Right cardiac atrium (tissue), 5 donors: ENCODE measurements around the gene FCHSD2. TPM values are rescaled to one million over a fixed set of nuclear protein-coding genes. Genes with fewer than 3 reads are reported as not detected.

Source experiments
- ATAC-seq, 2 donors: fragments of 200-7000 bp; cut with Tn5 transposase; one replicate each; pipeline versions ENCODE4 v1.8.0 to v1.9.1; 2020; ENCODE audit warnings: moderate library complexity in 2 of 2, mild to moderate bottlenecking in 1 of 2
- DNase-seq, 3 donors: peaks; one replicate each; pipeline ENCODE4 v3.0.0-alpha.2; 2020
- H3K27ac ChIP-seq: one replicate; pipeline ENCODE4 v1.5.1; 2013; ENCODE audit warnings: mild to moderate bottlenecking, low read length, control low read depth, moderate library complexity
- H3K27me3 ChIP-seq: one replicate; pipeline ENCODE4 v1.6.1; 2013; ENCODE audit not compliant: control insufficient read depth, insufficient read depth
- H3K4me1 ChIP-seq: one replicate; pipeline ENCODE4 v1.6.1; 2013; ENCODE audit warnings: low read length; ENCODE audit not compliant: control insufficient read depth, insufficient read depth
- H3K4me3 ChIP-seq: one replicate; pipeline ENCODE4 v1.5.1; 2013; ENCODE audit warnings: low read length, control low read depth
- H3K9me3 ChIP-seq: one replicate; pipeline ENCODE4 v1.6.1; 2013; ENCODE audit warnings: low read length; ENCODE audit not compliant: control insufficient read depth
- WGBS: extraction: QIAGEN DNeasy Blood & Tissue Kit; methylation state at CpG from one replicate; pipeline ENCODE4 v1.1.7; 2013; 5-methylcytosine and 5-hydroxymethylcytosine counted together
- intact Hi-C, 4 donors: fragments of 100-400 bp; cut with DNase I; formaldehyde crosslinking; loops; one replicate each; pipeline versions ENCODE4 v1.11.0 to v1.14.0; 2022 to 2023
- polyA plus RNA-seq: library from polyadenylated mRNA; stranded (reverse); fragments of 200-250 nt; gene quantifications from one replicate; pipeline ENCODE4 v1.2.3, GENCODE V29; 2013
- total RNA-seq, 4 donors: library from RNA; stranded (reverse); fragmentation: NEBNext Ultra II Directional; extraction: Animal tissue kit (Norgen Biotek cat#: 25700); gene quantifications; one replicate each; pipeline ENCODE4 v1.2.1, GENCODE V29; 2021
- donor health status: healthy with polysubstance abuse.
- donor health status: DM: no; HTN: yes; CAD: no.
- donor health status: DM: no; HTN: no; CAD: no.
- donor health status: DM: no; HTN: yes; CAD: no; lungs with severe emphysema.
- donor health status: DM: yes; HTN: yes; CAD: no.

FCHSD2 gene
- total and polyA plus RNA-seq, 5 donors = 12.6 to 54.1 (median 36.2) TPM

GRCh38 chr11:73184953-73185671, 43.0 kb upstream of the FCHSD2 start:
- 40% methylated on average over 18 of the region's 18 CpGs for WGBS
- Histone ChIP-seq H3K9me3 (no peaks in the 10 kb centered on the region), H3K27ac (no peak overlapping the region), H3K4me3 (no peak overlapping the region), H3K4me1 (peaks cover 7% of the 10 kb centered on the region), H3K27me3 (no peaks in the 10 kb centered on the region)
- peak; percentile 66 to 87 (median 86) for DNase-seq
- peak; percentile 50 to 69 for ATAC-seq
- intact Hi-C loops = loop anchor here (2.0 to 10.0 kb wide), 5 partner anchors 57 to 460 kb away; no protein-coding TSS in a partner anchor

GRCh38 chr11:73182824-73183321, 40.8 kb upstream of the FCHSD2 start:
- Histone ChIP-seq H3K4me1 (peaks cover 2% of the 10 kb centered on the region), H3K27ac (peak overlapping the region; percentile 85), H3K9me3 (no peaks in the 10 kb centered on the region), H3K4me3 (peak overlapping the region; percentile 34), H3K27me3 (no peaks in the 10 kb centered on the region)
- intact Hi-C loops = loop anchor here in 2 of 4 donors (10.0 kb wide), 2 partner anchors 102 to 458 kb away; no protein-coding TSS in a partner anchor
- 38% methylated on average over 3 of the region's 3 CpGs for WGBS
- ATAC-seq (peak; percentile 71 to 74), DNase-seq (peak; percentile 43 to 81 (median 78))

GRCh38 chr11:73178681-73179080, 36.6 kb upstream of the FCHSD2 start:
- H3K27ac ChIP-seq = no peak overlapping the region
- no peaks in the 10 kb centered on the region for H3K27me3 ChIP-seq
- peaks cover 18% of the 10 kb centered on the region for H3K4me1 ChIP-seq
- 88% methylated on average over 4 of the region's 4 CpGs for WGBS
- H3K4me3 ChIP-seq = no peak overlapping the region
- DNase-seq = no peak
- ATAC-seq = no peak
- no peaks in the 10 kb centered on the region for H3K9me3 ChIP-seq
- intact Hi-C loops = loop anchor here (2.0 to 10.0 kb wide), 5 partner anchors 36 to 454 kb away; partner anchors contain the start of gene FCHSD2 (in 3 of the 4)

- no peak overlapping the region for H3K4me3 ChIP-seq
- peaks cover 21% of the 10 kb centered on the region for H3K4me1 ChIP-seq
- intact Hi-C loops = loop anchor here (2.0 to 10.0 kb wide), 5 partner anchors 36 to 453 kb away; partner anchors contain the start of gene FCHSD2 (in 3 of the 4)
- WGBS = 32% methylated on average over 15 of the region's 15 CpGs
- ATAC-seq (peak; percentile 83 to 85), DNase-seq (peak; percentile 91 to 95 (median 94))
- H3K27ac ChIP-seq = peak overlapping the region; percentile 77
- H3K27me3 ChIP-seq = no peaks in the 10 kb centered on the region
- H3K9me3 ChIP-seq = no peaks in the 10 kb centered on the region
Observed at GRCh38 chr11:73177778-73178539, 35.8 kb upstream of the FCHSD2 start.

- intact Hi-C loops = loop anchor here (5.0 to 10.0 kb wide), 4 partner anchors 35 to 453 kb away; partner anchors contain the start of gene FCHSD2 (in 3 of the 4)
- no peaks in the 10 kb centered on the region for H3K27me3 ChIP-seq
- H3K9me3 ChIP-seq = no peaks in the 10 kb centered on the region
- WGBS = 16% methylated on average over 3 of the region's 3 CpGs
- H3K4me1 ChIP-seq = peaks cover 21% of the 10 kb centered on the region
- H3K4me3 ChIP-seq = no peak overlapping the region
- DNase-seq (peak; percentile 88 to 91 (median 89)), ATAC-seq (peak; percentile 81 to 83)
- H3K27ac ChIP-seq = peak overlapping the region; percentile 77
Observed at GRCh38 chr11:73177380-73177777, 35.3 kb upstream of the FCHSD2 start.

GRCh38 chr11:73176874-73177155, 34.7 kb upstream of the FCHSD2 start:
- ATAC-seq = no peak
- Histone ChIP-seq H3K27ac (peak overlapping the region; percentile 77), H3K4me3 (no peak overlapping the region), H3K27me3 (no peaks in the 10 kb centered on the region), H3K9me3 (no peaks in the 10 kb centered on the region), H3K4me1 (peaks cover 21% of the 10 kb centered on the region)
- no peak for DNase-seq
- intact Hi-C loops = loop anchor here (5.0 to 10.0 kb wide), 4 partner anchors 35 to 452 kb away; partner anchors contain the start of gene FCHSD2 (in 3 of the 4)
- 100% methylated on average over 1 of the region's 1 CpG for WGBS

GRCh38 chr11:73176145-73176873, 34.2 kb upstream of the FCHSD2 start:
- intact Hi-C loops = loop anchor here (5.0 to 10.0 kb wide), 4 partner anchors 34 to 452 kb away; partner anchors contain the start of gene FCHSD2 (in 3 of the 4)
- Histone ChIP-seq H3K4me3 (no peak overlapping the region), H3K4me1 (peaks cover 21% of the 10 kb centered on the region), H3K27me3 (no peaks in the 10 kb centered on the region), H3K27ac (peak overlapping the region; percentile 87), H3K9me3 (no peaks in the 10 kb centered on the region)
- ATAC-seq (no peak), DNase-seq (no peak)
- WGBS = 87% methylated on average over 5 of the region's 5 CpGs

- intact Hi-C loops = loop anchor here (5.0 to 10.0 kb wide), 4 partner anchors 33 to 451 kb away; partner anchors contain the start of gene FCHSD2 (in 3 of the 4)
- 61% methylated on average over 5 of the region's 5 CpGs for WGBS
- peaks cover 21% of the 10 kb centered on the region for H3K4me1 ChIP-seq
- H3K4me3 ChIP-seq = no peak overlapping the region
- no peaks in the 10 kb centered on the region for H3K27me3 ChIP-seq
- no peak for ATAC-seq
- H3K9me3 ChIP-seq = no peaks in the 10 kb centered on the region
- peak overlapping the region; percentile 87 for H3K27ac ChIP-seq
- no peak for DNase-seq
Observed at GRCh38 chr11:73175551-73176144, 33.5 kb upstream of the FCHSD2 start.

GRCh38 chr11:73174495-73174791, 32.3 kb upstream of the FCHSD2 start:
- no peaks in the 10 kb centered on the region for H3K27me3 ChIP-seq
- peak overlapping the region; percentile 73 for H3K27ac ChIP-seq
- ATAC-seq (no peak), DNase-seq (no peak)
- no peaks in the 10 kb centered on the region for H3K9me3 ChIP-seq
- intact Hi-C loops = loop anchor here in 1 of 4 donors (10.0 kb wide), 2 partner anchors 250 to 450 kb away; no protein-coding TSS in a partner anchor
- peaks cover 25% of the 10 kb centered on the region for H3K4me1 ChIP-seq
- no peak overlapping the region for H3K4me3 ChIP-seq
- 88% methylated on average over 3 of the region's 3 CpGs for WGBS
